ENCODE data around the gene BABAM1. TPM values are rescaled to one million over a fixed set of nuclear protein-coding genes. Genes with fewer than 3 reads are reported as not detected.

The BABAM1 gene
- total and polyA plus RNA-seq, 12 donors: 68.5 to 162 (median 81.2) TPM

GRCh38 chr19:17305517-17306284 lies 38.5 kb downstream of the BABAM1 start, which contains the start of gene MRPL34:
Gene MRPL34, plus strand, starts transcription at chr19:17305872. Its CDS starts 21 bp downstream, at chr19:17305893.
- no peaks in the 10 kb centered on the region for H3K27me3 ChIP-seq
- DNase-seq: peak; percentile 97 to 99 (median 99)
- peak within 1 kb of the TSS; percentile 24 to 75 (median 67) for H3K4me3 ChIP-seq
- 0 to 1% (median 0%) methylated on average over 6 to 55 of the region's 55 CpGs for WGBS, 4 donors
- H3K9me3 ChIP-seq (replicated peaks in 1 of 3): no peaks in the 10 kb centered on the region
- peak within 1 kb of the TSS; percentile 81 to 97 (median 90) for H3K27ac ChIP-seq
- intact Hi-C loops (cut with DNase I): loop anchor here in 1 of 2 donors (10.0 kb wide), 1 partner anchor 79 kb away; no protein-coding TSS in a partner anchor
- H3K36me3 ChIP-seq (replicated peaks in 1 of 2): no peaks in the 10 kb centered on the region
- H3K4me1 ChIP-seq (replicated peaks in 1 of 2): peaks cover 42 to 56% of the 10 kb centered on the region in 2 donors
- TF ChIP-seq POLR2A (IDR thresholded peaks at IDR 0.05) (peak; percentile 34 to 92), CTCF (IDR thresholded peaks at IDR 0.05) (peak; percentile 70 to 95 (median 94))

GRCh38 chr19:17306285-17306714 lies 39.1 kb downstream of the BABAM1 start:
- intact Hi-C loops (cut with DNase I): loop anchor here in 1 of 2 donors (10.0 kb wide), 1 partner anchor 79 kb away; no protein-coding TSS in a partner anchor
- Histone ChIP-seq H3K4me1 (replicated peaks in 1 of 2) (peaks cover 46 to 62% of the 10 kb centered on the region in 2 donors), H3K9me3 (replicated peaks in 1 of 3) (no peaks in the 10 kb centered on the region), H3K27me3 (no peaks in the 10 kb centered on the region), H3K27ac (peak overlapping the region; percentile 81 to 97 (median 90)), H3K4me3 (peak overlapping the region; percentile 24 to 75 (median 67)), H3K36me3 (replicated peaks in 1 of 2) (no peaks in the 10 kb centered on the region)
- 5 to 14% (median 9%) methylated on average over 23 to 28 of the region's 28 CpGs for WGBS, 4 donors
- DNase-seq: no peak
- TF ChIP-seq CTCF (IDR thresholded peaks at IDR 0.05): no peak
- no peak for TF ChIP-seq POLR2A (IDR thresholded peaks at IDR 0.05)

- DNase-seq: no peak
- Histone ChIP-seq H3K4me3 (no peak overlapping the region), H3K27me3 (no peaks in the 10 kb centered on the region), H3K9me3 (replicated peaks in 1 of 3) (no peaks in the 10 kb centered on the region), H3K36me3 (replicated peaks in 1 of 2) (no peaks in the 10 kb centered on the region), H3K27ac (no peak overlapping the region), H3K4me1 (replicated peaks in 1 of 2) (peaks cover 52 to 67% of the 10 kb centered on the region in 2 donors)
- intact Hi-C loops (cut with DNase I): loop anchor here in 1 of 2 donors (10.0 kb wide), 1 partner anchor 77 kb away; no protein-coding TSS in a partner anchor
- 88 to 92% (median 90%) methylated on average over 8 of the region's 8 CpGs for WGBS, 4 donors
- TF ChIP-seq POLR2A (IDR thresholded peaks at IDR 0.05): no peak
Measured at GRCh38 chr19:17307876-17308377, 40.7 kb downstream of the BABAM1 start.

- no peaks in the 10 kb centered on the region for H3K27me3 ChIP-seq
- H3K4me3 ChIP-seq: peak within 1 kb of the TSS in 3 of 4 donors; percentile 57 to 87 (median 66)
- intact Hi-C loops (cut with DNase I): loop anchor here in 1 of 2 donors (10.0 kb wide), 1 partner anchor 75 kb away; no protein-coding TSS in a partner anchor
- TF ChIP-seq CTCF (IDR thresholded peaks at IDR 0.05) (no peak), POLR2A (IDR thresholded peaks at IDR 0.05) (peak; percentile 38 to 85)
- H3K9me3 ChIP-seq (replicated peaks in 1 of 3): no peaks in the 10 kb centered on the region
- peaks cover 41 to 57% of the 10 kb centered on the region in 2 donors for H3K4me1 ChIP-seq (replicated peaks in 1 of 2)
- peaks cover 0 to 9% of the 10 kb centered on the region in 2 donors for H3K36me3 ChIP-seq (replicated peaks in 1 of 2)
- H3K27ac ChIP-seq: peak within 1 kb of the TSS; percentile 11 to 89 (median 71)
- peak; percentile 99 to 100 (median 100) for DNase-seq
- 0 to 1% (median 0%) methylated on average over 25 to 46 of the region's 46 CpGs for WGBS, 4 donors
Measured at GRCh38 chr19:17309198-17309964, 42.1 kb downstream of the BABAM1 start, which contains the start of gene DDA1. Gene DDA1, plus strand, starts transcription at chr19:17309563. Its CDS starts 92 bp downstream, at chr19:17309655.
